GM19463 (cell line): ENCODE measurements around the gene RAB13.

Experiments
- ATAC-seq: cut with Tn5 transposase; IDR thresholded peaks from one replicate; pipeline ENCODE4 v1.9.1; 2021; ENCODE audit warnings: mild to moderate bottlenecking, moderate library complexity; ENCODE audit not compliant: unreplicated experiment

Gene RAB13

GRCh38 chr1:153934746-153935145 lies 51.4 kb downstream of the RAB13 start:
- no peak for ATAC-seq

- ATAC-seq = no peak
Observed at GRCh38 chr1:153933955-153934354, 52.2 kb downstream of the RAB13 start.

- ATAC-seq = no peak
Observed at GRCh38 chr1:153933430-153933829, 52.7 kb downstream of the RAB13 start.

- no peak for ATAC-seq
Observed at GRCh38 chr1:153932156-153933131, 53.7 kb downstream of the RAB13 start.
